GM19455 (cell line): Measurements from ENCODE around the gene XIRP2.

Source experiments
- ATAC-seq: cut with Tn5 transposase; IDR thresholded peaks from one replicate; pipeline ENCODE4 v1.9.1; 2021; ENCODE audit not compliant: unreplicated experiment

Gene XIRP2

DNA sequence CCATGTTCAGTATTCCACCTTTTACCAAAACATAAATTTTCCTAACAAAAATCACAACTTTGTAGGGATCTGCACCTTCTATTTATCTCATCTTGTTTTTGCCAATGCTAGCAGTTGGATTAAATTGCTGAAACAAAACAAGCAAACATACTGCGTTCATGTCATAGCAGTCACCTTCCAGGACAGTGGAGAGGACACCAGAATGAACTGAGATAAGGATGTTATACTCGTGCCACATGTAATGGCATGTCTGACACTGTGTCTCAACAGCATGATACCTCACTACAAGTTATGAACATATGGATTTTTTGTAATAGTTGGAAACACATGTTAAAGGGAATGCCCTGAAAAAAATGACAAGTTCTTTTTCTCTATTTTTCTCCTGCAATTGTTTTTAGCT, 245.3 kb downstream of the XIRP2 start:
- ATAC-seq = no peak

DNA sequence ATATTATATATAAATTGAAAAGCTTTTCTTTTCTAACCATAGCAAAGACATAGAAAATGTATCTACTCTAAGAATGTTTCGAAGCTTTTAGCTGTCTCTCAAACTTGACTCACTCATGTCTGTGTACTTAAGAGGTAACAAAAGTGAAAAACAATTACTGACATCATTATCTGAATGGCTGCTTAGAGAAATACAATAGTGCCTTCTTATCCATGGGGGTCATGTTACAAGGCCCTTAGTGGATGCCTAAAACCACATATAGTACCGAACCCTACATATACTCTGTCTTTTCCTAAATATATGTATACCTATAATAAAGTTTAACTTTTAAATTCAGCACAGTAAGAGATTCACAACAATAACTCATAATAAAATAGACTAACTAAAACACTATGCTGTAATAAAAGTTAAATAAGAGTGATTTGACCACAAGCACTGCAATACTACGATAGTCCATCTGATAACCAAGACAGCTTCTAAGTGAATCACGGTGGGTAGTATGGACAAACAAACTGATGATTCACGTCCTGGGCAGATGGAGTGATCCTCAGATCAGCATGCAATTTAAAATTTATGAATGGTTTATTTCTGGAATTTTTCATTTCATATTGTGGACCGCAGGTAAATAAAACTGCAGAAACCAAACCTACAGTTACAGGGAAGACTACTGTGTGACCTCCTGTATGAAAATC, 246.2 kb downstream of the XIRP2 start:
- ATAC-seq = no peak

DNA sequence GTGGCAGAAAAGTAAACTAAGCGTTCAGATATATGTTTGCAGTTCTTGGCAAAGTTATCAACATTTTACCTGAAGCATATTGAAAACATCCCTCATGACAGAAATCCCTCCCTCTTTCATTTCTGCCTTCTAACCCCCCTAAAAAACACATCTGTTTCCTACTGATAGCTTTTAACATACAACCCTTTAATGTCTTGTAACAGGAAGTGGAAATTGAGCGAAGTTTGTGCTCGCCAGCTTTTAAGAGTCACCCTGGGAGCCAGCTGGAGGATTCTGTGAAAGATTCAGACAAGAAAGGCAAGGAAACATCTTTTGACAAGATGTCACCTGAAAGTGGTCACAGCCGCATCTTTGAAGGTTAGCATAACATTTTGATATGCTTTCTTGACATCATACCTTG, 247.4 kb downstream of the XIRP2 start:
- no peak for ATAC-seq

DNA sequence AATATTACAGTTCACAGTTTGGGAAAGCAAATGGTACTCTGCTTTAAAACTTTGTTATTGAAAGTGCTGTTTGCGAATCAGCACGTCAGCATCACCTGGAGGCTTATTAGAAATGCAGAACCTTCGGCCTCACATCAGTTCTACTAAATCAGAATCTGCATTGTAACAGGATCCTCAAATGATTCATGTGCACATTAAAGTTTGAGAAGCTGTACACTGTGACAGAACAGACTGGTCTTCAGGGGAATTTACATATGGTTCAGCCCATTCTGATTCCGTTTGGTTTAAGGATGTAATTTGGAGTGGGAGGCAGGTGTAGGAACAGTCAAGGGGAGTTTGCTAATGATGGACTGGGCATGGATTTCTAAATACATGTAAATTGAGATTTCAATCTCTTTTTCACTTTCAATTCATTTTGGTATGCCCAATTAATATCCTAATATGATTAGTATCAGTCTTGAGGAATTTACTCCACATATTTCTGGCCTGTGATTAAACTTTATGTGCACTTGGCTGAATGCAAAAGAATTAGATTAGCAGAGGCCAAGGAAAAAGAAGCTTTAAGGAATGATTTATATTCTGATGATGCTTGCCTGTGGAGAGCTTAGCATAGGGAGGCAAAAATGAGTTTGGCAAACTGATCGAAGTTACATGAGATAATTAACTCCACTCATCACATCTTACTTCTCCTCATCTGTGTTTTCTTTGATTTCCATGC, 248.8 kb downstream of the XIRP2 start:
- no peak for ATAC-seq

DNA sequence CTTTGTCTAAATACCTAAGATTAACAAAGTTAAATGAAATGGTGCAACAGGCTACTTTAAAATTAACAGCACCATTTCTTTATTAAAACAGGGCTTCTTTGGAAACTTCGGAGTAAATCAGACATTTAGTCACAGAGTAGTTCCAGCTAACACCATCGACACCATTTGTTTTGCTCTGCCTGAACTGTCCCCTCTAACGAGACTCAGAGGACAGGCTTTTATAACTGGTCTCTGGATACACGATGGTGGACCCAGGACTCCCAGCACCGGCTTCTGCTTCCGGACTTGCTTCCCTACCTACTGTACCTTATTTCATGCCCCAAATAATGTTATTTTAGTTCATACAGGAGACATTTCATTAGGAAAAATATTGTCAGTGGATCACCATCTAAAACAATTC, 252.1 kb downstream of the XIRP2 start:
- no peak for ATAC-seq

DNA sequence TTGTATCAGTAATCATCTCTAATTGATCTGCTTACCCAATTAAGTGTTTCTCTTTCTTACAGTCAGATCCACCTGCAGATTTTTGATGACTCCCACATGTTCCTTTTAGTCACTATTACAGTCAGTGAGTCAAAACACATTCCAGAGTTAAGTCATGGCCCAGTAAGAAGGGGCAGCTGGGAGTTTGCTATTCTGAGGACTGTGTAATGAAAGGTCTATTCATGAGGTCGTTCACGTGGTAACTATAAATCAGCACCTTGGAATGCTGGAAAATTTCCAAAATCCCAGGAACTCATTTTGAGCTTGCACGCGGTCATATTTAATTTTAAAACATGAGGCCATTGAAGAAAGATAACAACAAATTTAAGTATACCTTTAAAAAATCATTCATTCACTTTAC, 252.5 kb downstream of the XIRP2 start:
- no peak for ATAC-seq

DNA sequence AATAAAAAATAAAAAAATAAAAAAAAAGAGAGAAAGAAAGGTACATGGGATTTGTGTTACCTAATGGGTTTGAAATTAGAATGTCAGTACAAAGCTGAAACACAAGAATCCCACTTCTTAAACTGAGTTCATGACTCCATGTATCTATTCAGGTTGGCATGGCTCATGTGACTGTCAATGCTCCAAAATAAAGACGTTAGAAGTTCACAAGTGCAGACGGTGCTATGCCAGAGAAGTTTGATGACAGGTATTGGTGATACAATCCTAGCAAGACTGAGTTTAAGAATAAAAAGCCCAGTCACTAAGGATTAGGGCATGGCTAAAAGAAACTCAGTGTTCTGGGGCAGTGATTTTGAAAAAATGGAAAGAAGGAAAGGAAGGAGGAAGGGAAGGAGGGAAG, 254.3 kb downstream of the XIRP2 start:
- no peak for ATAC-seq

DNA sequence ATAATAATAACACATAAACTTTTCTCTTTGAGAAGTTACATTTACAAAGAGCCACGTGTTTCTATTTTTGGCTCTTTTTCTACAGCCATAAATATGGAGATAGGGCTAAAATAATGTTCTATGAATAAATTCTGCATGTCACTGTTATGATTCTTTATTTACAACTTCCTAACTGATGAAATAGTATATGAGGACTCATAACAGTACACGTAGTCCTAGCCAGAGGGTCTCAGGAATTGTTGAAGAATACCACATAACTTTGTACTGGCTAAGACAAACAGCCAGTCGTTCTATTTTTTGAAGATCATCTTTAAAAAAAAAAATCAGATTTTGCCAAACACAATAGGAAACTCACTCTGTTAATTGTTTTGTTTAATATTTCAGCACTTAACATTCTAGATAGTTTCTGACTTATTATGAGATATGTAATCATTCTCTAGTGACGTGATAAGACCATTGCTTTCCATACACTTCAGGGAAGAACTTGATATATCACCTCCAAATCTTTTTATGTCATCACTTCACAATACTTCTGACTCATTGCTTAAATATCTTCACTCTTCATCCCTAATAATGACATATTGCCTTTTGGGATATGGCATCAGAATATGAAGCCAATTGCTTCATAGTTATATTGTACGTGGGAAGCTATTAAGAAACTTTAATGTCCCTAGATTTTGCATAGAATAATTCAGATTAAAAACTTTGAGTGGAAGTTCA, 256.1 kb downstream of the XIRP2 start:
- ATAC-seq = no peak

DNA sequence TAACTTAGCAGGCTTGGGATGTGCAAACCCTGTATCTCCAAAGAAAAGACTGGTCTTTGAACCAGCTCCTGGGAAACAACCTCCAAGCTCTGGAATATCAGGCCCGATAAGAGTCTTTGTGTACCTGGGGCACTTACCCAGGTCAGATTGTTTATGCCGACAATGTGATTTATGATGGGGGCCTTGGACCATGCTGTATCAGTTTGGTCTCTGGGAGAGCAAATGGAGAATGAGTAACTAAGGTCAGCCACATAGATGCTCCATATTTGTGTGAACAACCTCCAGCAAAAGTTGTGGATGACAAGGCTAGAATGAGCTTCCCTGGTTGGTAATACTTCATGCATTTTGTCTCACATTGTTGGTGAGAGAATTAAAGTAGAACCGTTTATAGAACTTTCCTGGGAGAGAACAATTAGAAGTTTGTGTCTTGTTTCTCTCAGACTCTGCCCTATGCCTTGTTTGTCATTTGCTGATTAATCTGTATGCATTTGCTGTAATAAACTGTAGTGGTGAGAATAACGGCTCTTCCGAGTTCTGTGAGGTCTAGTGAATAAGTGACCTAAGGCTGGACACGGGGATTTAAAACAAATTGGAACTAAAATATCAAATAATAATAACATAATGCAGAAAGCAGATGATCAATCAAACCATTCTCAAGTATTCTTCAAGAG, 259.1 kb downstream of the XIRP2 start:
- ATAC-seq = no peak

DNA sequence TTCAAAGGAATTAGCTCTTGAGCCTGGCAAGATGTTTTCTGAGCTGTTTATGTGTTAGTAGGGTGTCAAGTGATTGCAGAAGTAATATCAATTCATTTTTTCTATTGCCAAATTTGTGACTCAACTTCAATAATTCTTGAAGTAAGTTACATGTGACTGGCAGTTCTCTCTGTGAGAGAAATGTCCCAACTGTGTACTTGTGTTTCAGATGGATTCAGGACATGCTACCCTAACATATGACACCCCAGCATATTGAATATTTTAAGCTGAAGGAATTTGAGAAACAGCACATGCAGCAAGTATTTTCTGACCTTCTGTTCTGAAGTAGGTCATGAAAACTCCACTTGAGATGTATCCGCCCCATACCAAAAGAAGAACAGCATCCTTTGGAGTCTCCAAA, 263.6 kb downstream of the XIRP2 start:
- ATAC-seq = no peak

DNA sequence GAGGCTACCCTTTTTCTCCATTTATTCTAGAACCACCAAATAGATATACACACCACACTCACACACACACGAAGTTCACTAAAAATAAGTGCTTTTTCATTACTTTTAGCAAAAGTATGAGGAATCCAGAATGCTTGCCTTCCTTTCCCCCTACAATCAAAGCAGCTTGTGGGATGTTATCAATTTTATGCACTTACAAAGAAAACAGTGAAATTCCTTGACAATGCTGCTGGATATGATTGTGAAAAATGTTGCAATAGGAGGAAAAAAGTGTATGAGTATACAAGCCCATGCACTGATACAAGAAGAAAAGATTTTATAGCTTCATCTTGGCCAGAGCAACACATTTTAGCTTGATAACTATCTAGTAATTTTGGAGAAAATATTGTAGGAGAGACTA, 269.2 kb downstream of the XIRP2 start:
- ATAC-seq = no peak

DNA sequence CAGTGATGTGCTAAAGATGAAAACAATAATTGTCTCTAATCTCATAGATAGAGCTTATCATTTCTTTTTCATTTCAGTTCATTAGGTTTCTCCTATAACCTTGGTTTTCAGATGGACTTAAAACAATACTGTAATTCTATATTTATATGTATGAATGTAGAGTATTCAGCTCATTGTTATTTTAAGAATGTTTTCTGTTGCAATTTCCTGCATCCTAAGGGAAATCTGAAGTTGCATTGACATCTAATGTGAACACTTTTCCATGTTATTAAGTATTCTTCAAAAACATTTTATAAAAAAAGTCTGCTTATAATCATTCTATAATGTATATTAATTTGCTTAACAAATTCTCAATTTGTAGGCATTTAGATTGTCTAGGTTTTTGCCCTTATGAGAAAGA, 288.9 kb downstream of the XIRP2 start:
- ATAC-seq = no peak

DNA sequence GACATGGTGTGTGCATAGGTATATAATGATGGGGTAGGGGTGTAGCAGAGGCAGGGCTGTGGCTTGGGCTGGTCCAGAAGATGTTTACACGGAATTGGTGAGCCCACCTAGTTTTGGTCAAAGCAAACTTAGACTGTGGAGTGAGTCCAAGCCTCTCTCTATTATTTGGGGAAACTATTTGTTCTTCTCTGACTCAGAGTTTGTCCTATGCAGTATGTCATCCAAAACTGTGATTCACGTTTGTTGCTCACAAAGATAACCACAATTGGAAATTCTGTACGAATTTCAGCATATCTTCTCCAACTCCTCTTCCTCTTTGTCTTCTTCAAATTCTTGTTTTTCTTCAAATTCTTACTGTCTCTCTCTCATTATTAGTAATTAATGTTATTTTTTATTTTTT, 292.9 kb downstream of the XIRP2 start:
- no peak for ATAC-seq

DNA sequence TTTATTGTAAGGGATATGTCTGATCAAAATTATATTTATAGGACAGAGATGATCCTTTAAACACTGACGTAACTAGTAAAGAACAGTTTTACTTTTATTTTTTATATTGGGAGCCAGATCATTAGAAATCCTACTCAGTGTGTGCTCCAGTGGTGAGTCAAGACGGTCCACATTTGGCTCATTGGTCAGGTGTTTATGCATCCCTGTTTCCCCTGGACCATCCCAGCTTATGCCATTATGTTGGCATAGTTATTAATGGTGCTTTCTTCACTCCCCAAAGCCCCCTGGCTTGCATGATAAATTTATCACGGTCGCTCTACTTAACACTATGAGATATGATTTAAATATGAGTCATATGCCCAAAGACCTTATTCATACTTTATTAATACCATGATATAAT, 293.4 kb downstream of the XIRP2 start:
- no peak for ATAC-seq

DNA sequence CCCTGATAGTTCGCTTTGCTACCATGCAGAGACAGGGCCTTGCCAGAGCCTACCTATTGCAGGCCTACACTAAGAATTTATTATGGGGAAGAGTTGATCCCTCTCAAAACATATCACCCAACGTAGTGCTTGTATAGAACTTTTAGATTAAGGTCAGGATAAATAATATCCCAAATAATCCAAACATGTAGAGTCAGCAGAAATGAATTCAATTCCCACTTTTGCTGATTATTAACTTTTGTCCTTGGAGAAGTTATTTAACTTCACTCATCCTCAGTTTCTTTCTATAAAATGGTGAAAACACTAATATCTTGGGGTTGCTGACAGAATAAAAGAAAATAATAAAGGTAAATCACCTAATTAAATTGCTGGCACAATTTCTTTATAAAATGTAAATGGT, 294.1 kb downstream of the XIRP2 start:
- no peak for ATAC-seq

DNA sequence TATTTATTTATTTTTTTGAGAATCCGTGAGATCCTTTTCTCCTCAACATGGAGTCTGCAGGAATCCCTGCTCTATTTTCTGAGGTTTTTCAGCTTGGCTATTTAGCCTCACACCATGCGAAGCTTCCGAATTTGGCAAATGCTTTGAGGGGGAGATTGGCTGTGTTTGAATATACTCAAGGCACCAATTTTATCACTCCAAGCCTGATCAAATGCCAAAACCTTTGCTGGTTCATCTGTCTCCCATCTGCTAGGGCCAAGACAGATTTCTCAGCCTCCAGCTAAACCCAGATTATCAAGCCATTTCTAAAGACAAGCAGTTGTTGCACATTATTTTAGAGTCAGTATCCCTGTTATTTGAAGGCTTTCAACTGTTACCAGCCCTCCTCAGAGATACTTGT, 295.7 kb downstream of the XIRP2 start:
- no peak for ATAC-seq

DNA sequence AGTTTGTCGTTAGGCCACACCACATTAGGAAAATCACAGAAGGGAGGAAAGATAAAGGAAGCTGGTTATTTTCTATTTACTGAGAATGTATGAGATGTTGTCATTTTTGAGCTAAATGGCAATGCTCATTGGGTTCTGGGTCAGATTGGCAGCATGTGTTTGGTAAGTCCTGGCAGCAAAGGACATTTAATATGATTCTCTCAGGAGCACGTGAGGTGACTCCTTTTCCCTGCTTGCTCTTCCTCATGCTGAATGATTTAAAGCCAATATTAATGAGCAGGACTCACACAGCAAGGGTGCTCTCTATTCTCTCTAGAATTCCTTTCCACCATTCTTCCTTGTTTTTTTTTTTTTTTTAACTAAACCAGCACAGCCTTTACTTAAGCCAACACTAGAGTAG, 298.2 kb downstream of the XIRP2 start:
- ATAC-seq = no peak

DNA sequence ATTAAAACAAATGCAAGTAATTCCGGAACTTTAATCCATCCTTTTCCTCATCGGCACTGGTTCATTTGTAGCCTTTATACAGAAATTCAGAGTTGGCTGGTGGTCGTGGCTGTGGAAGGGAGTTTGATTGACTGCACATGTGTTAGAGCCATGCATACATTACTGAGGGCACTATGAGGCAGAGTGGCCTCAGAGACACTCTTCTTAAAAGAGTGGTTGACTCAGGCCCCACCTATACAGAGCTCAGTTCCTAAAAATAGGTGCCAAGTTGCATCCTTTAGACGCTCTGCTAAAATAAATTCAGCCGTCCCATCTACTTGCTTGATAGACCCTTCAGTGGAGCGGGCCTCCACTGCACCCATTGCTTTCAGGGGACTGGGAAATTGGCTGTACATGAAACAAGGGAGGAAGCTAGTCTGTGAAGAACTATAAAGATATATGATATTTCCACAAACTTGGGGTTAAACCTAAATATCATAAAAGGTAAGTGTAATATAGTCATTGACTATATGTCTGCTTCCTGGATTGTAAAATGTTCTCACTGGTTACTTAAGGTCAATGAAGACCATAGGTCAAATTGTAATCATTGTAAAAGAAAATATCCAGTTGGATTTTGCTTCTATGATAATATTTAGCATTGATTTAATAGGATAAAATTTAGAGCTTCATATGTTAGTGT, 298.9 kb downstream of the XIRP2 start:
- ATAC-seq = no peak

DNA sequence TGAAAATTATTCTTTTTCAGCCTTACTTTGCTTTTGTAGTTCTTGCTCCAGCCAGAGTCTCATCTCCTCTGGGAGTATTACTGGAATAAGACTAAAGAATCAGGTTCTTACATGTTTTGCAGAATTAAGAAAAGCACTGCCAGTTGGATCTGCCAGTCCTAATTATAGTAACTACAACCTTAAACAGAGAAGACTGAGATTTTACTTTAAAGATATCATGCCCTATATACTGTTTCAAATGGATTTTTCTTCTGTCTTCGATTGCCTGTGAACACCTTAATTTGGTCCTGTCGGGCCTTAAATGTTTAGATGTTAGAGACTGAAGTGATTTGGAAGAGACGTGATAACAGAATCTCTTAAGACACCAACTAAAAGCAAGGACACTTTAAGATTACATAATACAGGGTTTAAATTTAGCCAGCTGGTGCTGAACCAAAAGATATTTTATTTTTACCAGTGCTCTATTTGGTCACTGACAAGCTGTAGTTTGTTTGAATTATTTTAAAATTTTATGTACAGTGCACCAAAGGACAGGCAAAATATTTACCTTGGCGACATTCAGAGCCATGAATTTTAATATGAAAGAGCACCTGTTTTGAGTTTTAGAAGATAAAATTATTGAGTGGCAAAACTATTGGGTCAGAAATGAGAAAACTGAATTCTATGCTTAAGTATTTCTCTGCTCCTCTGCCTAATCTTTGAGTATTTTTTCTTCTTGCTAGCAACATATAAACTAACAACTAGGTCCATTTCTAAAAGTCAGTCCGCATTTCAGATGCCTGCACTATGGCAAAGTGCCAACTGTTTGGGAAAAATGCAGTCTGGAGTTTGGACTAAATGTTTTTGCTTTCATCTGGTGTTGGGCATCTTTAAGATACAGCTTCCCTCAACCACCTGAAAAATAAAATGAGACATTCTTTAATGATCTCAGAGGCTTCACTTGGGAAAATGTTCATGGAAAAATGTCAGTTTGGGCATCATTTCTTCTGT, 300.0 kb downstream of the XIRP2 start:
- no peak for ATAC-seq

DNA sequence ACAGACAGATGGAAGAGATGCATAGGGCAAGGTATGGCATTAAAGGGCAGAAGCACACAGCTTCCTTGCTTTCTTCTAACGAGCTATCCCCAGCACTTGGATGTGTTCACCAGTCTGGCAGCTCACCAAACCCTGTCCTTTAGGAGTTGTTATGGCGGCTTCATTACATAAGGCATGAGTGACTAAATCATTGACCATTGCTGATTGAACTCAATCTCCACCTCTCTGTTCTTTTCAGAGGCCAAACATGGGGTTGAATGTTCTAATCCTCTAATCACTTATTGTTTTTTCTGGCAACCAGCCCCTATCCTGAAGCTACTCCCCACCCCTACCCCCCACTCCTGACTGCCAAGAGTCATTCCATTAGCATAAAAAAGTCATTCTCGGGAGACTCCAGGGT, 301.8 kb downstream of the XIRP2 start:
- no peak for ATAC-seq
